Prostate gland (tissue), 2 donors: Measurements from ENCODE around the gene ELMO1. TPM values are rescaled to one million over a fixed set of nuclear protein-coding genes. Genes with fewer than 3 reads are reported as not detected.
A peak's percentile ranks its signal among the peaks of the same experiment; 100 is the strongest.

Experiments used
- DNase-seq: peaks from one replicate; pipeline ENCODE4 v3.0.0-alpha.2; 2019; ENCODE audit warnings: low spot score
- H3K27ac ChIP-seq, 2 donors: fragments of 200-600 bp; sonication (generic); 2 replicates each; pipeline ENCODE4 v1.5.1; 2017 to 2019
- H3K27me3 ChIP-seq: fragments of 200-600 bp; sonication (generic); replicated peaks from 2 replicates; pipeline ENCODE4 v1.5.1; 2019; ENCODE audit not compliant: insufficient read depth
- H3K36me3 ChIP-seq, 2 donors: fragments of 200-600 bp; sonication (generic); 1 replicate in 1 of 2; 2 replicates in 1 of 2; pipeline versions ENCODE4 v1.5.1 to v1.8.1; 2017 to 2019
- H3K4me1 ChIP-seq: fragments of 200-600 bp; sonication (generic); replicated peaks from 2 replicates; pipeline ENCODE4 v1.5.1; 2019
- H3K4me3 ChIP-seq, 2 donors: fragments of 200-600 bp; sonication (generic); 2 replicates each; pipeline ENCODE4 v1.5.1; 2017 to 2019
- H3K9me3 ChIP-seq: fragments of 200-600 bp; sonication (generic); 2 replicates; pipeline ENCODE4 v1.5.1; 2017
- CTCF ChIP-seq, 4 experiments: fragments of 200-600 bp in 2 of 4; fragments of 450-650 bp in 2 of 4; sonication (generic) in 2 of 4; IDR thresholded peaks; 1 replicate in 3 of 4; 2 replicates in 1 of 4; pipeline ENCODE4 v1.5.1; 2016 to 2019; ENCODE audit warnings: antibody characterized with exemption in 4 of 4, mild to moderate bottlenecking in 2 of 4, moderate library complexity in 2 of 4
- POLR2A ChIP-seq: fragments of 450-650 bp; IDR thresholded peaks from one replicate; pipeline ENCODE4 v1.6.1; 2016; ENCODE audit warnings: antibody characterized with exemption, mild to moderate bottlenecking
- POLR2AphosphoS5 ChIP-seq: sonication (generic); formaldehyde crosslinking; IDR thresholded peaks from one replicate; pipeline ENCODE4 v1.6.1; 2017; ENCODE audit warnings: antibody characterized with exemption
- WGBS: methylation state at CpG from one replicate; pipeline ENCODE4 v1.1.5; 2018; 5-methylcytosine and 5-hydroxymethylcytosine counted together
- intact Hi-C: fragments of 100-400 bp; cut with DNase I; formaldehyde crosslinking; loops from one replicate; pipeline ENCODE4 v1.14.2; 2022
- total RNA-seq, 2 donors: library from RNA; depleted of rRNA; stranded (reverse); fragments of >200 nt; gene quantifications; one replicate each; pipeline ENCODE4 v1.1.0, GENCODE V29; 2016

The ELMO1 gene
- 10 to 100 TPM in 1 of 2 donors, 1 to 10 TPM in 1; 6.7 to 19.3 TPM for total RNA-seq

- Histone ChIP-seq H3K27ac (peak within 1 kb of the TSS; percentile 65 to 77), H3K36me3 (no peaks in the 10 kb centered on the region), H3K4me1 (no peaks in the 10 kb centered on the region), H3K9me3 (no peaks in the 10 kb centered on the region), H3K4me3 (peak within 1 kb of the TSS; percentile 66 to 75), H3K27me3 (no peaks in the 10 kb centered on the region)
- peak; percentile 45 for DNase-seq
- TF ChIP-seq POLR2AphosphoS5 (peak; percentile 28), CTCF (IDR thresholded peaks at IDR 0.05) (peak in 2 of 4 experiments; percentile 41 to 46), POLR2A (no peak)
- under 1% methylated on average over 45 of the region's 56 CpGs for WGBS
- intact Hi-C loops: loop anchor here (10.0 kb wide), 1 partner anchor 214 kb away; no protein-coding TSS in a partner anchor
Observed at GRCh38 chr7:37448636-37449361, at the start of gene ELMO1. TSS of gene ELMO1 (minus strand) at chr7:37448864. CDS start at chr7:37342690, 106,174 bp downstream.

- Histone ChIP-seq H3K36me3 (no peaks in the 10 kb centered on the region), H3K9me3 (no peaks in the 10 kb centered on the region), H3K4me3 (no peak overlapping the region), H3K4me1 (no peaks in the 10 kb centered on the region), H3K27me3 (no peaks in the 10 kb centered on the region), H3K27ac (no peak overlapping the region)
- 88% methylated on average over 6 of the region's 6 CpGs for WGBS
- no peak for TF ChIP-seq CTCF (IDR thresholded peaks at IDR 0.05)
- TF ChIP-seq POLR2A: no peak
- no peak for TF ChIP-seq POLR2AphosphoS5
- intact Hi-C loops: no loop called here
- no peak for DNase-seq
Observed at GRCh38 chr7:37497576-37497975, 48.9 kb upstream of the ELMO1 start.

GRCh38 chr7:37495574-37496184 is 47.0 kb upstream of the ELMO1 start:
- H3K4me3 ChIP-seq: no peak overlapping the region
- no peaks in the 10 kb centered on the region for H3K36me3 ChIP-seq
- H3K27me3 ChIP-seq: no peaks in the 10 kb centered on the region
- intact Hi-C loops: no loop called here
- H3K4me1 ChIP-seq: no peaks in the 10 kb centered on the region
- 69% methylated on average over 4 of the region's 4 CpGs for WGBS
- no peak for DNase-seq
- TF ChIP-seq POLR2A: no peak
- TF ChIP-seq CTCF (IDR thresholded peaks at IDR 0.05): peak; percentile 41 to 61 (median 47)
- no peak overlapping the region for H3K27ac ChIP-seq
- H3K9me3 ChIP-seq: no peaks in the 10 kb centered on the region

- H3K27ac ChIP-seq: no peak overlapping the region
Observed at GRCh38 chr7:37494926-37495325, 46.3 kb upstream of the ELMO1 start.

More at GRCh38 chr7:37494926-37495325, 46.3 kb upstream of the ELMO1 start:
- H3K4me3 ChIP-seq: no peak overlapping the region
- H3K36me3 ChIP-seq: no peaks in the 10 kb centered on the region
- no peak for DNase-seq
- no peaks in the 10 kb centered on the region for H3K9me3 ChIP-seq
- H3K27me3 ChIP-seq: no peaks in the 10 kb centered on the region
- H3K4me1 ChIP-seq: no peaks in the 10 kb centered on the region
- intact Hi-C loops: no loop called here
- WGBS: 53% methylated on average over 2 of the region's 2 CpGs
- no peak for TF ChIP-seq CTCF (IDR thresholded peaks at IDR 0.05)
- no peak for TF ChIP-seq POLR2A
- TF ChIP-seq POLR2AphosphoS5: no peak
